ENCODE measurements around the gene HMGN5. TPM values are rescaled to one million over a fixed set of nuclear protein-coding genes. Genes with fewer than 3 reads are reported as not detected.

HMGN5 gene, protein sequence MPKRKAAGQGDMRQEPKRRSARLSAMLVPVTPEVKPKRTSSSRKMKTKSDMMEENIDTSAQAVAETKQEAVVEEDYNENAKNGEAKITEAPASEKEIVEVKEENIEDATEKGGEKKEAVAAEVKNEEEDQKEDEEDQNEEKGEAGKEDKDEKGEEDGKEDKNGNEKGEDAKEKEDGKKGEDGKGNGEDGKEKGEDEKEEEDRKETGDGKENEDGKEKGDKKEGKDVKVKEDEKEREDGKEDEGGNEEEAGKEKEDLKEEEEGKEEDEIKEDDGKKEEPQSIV
- 0.40 and 0.87 TPM in 2 replicates for total RNA-seq

DNA sequence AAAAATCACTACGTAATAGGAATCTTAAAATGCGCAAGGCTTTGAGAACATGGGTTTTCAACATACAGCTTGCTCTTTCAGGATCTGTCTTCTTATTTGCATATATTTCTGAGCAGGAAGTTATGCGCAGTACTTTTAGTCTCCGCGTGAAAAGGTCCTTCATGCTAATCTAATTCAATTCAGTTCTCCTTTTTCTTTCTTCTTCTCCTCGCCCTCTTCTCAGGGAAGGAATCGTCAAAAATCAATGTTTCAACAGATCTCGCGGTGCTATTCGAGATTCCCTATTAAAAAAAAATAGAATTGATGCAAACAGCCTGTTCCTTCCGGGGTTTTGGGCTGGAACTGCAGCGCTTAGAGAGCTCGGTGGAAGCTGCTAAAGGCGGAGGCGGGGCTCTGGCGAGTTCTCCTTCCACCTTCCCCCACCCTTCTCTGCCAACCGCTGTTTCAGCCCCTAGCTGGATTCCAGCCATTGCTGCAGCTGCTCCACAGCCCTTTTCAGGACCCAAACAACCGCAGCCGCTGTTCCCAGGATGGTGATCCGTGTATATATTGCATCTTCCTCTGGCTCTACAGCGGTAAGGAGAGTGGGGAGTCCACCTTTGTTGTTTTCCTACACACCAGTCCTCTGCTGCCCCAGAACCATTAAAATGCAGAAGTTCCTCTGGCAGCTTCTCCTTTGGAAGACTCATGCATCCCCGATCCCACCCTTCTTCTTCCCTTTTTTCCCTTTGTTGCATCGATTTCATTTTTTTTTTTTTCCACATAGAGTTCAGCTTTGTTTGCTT is at the start of gene HMGN5, which contains the start of gene SH3BGRL:
Gene HMGN5, minus strand, starts transcription at position 243 of the 785 bp plus-strand sequence. CDS start 80,364 bp downstream, outside the sequence.
Gene SH3BGRL, plus strand, starts transcription at position 432 of the 785 bp plus-strand sequence. Its CDS starts 99 bp downstream, at position 531.
- peak; percentile 69 to 87 for DNase-seq (ENCODE audit: low read depth in 2 of 2)

DNA sequence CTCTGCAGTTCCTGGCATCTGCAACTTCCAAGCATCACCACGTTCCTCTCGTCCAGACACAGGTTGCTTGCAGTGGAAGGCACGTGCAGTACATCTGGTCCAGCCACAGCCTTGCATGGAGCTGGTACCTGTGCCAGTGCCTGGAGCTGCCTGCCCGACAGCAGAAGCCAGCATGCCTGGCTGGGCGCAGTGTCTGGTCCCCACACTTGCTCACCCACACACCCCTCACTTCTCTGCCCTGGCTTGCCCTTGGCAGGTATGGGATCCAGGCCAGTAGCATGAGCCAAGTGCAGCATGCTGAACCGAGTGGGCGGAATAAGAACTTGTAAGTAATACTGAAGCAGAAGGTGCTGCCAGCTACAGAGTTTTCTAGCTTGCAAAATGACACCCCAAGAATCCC is 40.0 kb upstream of the HMGN5 start:
- DNase-seq (ENCODE audit: low read depth in 2 of 2) = no peak

DNA sequence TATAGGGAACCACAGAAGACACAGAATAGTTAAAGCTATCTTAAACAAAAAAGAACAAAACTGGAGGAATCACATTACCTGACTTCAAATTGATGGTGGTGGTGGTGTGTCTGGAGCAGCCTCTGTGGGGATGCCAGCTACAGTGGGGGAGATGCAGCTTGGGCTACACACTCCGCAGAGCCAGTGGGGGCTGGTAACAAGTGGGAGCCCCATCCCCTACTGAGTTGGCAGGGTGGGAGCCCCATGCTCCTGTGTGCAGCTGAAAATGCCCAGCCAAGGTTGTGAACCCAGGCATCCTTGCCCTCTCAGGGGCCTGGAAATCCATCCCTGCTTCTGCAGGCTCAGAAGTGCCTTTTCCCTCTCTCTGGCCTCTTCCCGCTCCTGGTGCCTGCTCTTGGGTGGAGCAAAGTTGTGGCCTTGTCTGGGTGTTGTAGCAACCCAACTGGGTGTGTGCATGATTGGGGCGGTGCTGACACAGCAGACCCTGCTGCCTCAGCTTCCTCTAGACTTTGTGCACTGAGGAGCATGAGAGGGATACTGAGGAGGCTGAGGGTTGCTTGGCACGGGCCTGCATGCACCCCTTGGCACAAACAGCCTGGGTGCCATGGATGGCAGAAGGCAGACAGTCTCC is 39.1 kb upstream of the HMGN5 start:
- DNase-seq (ENCODE audit: low read depth in 2 of 2) = no peak

DNA sequence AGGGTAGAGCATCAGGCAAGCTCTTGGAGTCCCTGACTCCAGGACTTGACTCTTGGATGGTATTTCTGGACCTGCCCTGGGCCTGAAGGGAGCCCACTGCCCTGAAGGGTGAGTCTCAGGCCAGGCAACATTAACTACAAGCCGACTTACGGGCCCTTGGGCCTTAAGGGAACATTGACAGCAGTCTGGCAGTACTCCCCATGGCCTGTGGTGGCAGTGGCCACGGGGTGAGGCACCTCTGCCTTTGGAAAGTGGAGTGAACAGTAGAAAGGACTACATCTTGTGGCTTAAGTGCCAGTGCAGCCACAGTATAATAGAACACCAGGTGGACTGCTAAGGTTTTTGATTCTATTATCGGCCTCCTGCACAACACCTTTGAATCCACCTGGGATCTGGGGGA is 36.5 kb upstream of the HMGN5 start:
- DNase-seq (ENCODE audit: low read depth in 2 of 2) = no peak

- DNase-seq (ENCODE audit: low read depth in 2 of 2) = no peak
These were observed 35.8 kb upstream of the HMGN5 start for GRCh38 chrX:81237516-81237915.

GRCh38 chrX:81232218-81232617 is 30.5 kb upstream of the HMGN5 start:
- no peak for DNase-seq (ENCODE audit: low read depth in 2 of 2)

- DNase-seq (ENCODE audit: low read depth in 2 of 2) = no peak
These were observed 29.8 kb upstream of the HMGN5 start for GRCh38 chrX:81231476-81231875.

DNA sequence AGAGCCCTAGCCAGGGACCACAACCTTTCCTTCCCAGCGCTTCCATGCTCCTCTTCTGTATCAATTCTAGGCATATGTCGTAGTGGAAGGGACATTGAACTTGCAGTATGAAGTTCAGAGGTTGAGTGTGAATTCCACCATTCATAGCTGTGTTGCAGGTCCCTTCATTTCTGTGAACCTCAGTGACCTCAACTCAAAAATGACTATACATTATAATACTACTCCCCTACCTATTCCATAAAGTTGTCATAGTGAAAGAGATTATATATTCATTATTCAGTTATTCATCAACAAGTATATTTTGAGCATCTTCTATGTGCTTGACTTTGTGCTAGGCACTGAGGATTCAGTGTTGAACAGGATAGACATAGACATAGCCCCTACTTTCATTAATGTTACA is 28.2 kb upstream of the HMGN5 start:
- no peak for DNase-seq (ENCODE audit: low read depth in 2 of 2)

DNA sequence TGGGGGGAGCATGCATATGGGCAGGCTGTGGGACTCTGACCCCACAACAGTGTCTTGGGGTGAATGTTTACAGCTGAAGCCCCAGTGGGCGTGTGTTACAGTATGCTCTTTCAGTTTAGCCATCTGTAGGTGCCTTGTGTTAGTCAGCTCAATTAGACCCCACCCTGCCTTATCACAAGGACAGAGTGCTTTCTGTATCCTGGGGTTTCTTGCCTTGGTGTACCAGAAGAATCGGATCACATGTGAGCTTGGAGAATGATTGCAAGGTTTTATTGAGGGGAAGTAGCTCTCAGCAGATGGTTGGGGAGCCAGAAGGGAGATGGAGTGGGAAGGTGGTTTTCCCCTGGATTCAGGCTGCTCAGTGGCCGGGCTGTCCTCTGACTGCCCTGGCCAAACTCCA is 27.5 kb upstream of the HMGN5 start:
- no peak for DNase-seq (ENCODE audit: low read depth in 2 of 2)

GRCh38 chrX:81215685-81216084 is 14.0 kb upstream of the HMGN5 start:
- no peak for DNase-seq (ENCODE audit: low read depth in 2 of 2)

GRCh38 chrX:81208916-81209315 is 7.2 kb upstream of the HMGN5 start:
- DNase-seq (ENCODE audit: low read depth in 2 of 2) = no peak

DNA sequence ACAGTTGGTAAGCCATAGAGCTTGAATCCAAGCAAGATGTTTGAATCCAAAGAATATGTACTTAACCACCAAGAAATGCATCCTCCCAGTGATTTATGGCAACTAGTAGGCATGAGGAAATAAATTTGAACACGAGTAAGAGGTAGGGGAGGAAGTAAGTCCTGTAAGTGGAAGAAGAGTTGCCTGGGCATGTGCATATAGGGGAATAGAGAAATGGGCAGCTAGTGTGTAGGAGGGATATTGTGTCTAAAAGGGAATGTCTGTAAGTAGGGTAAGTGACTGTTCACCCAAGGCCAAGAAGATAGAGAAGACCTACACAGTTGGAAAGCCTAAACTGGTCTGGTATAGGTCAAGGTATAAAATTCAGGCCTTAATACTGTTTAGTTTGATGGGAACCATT is 4.8 kb upstream of the HMGN5 start:
- DNase-seq (ENCODE audit: low read depth in 2 of 2) = no peak

GRCh38 chrX:81205551-81205950 is 3.8 kb upstream of the HMGN5 start:
- no peak for DNase-seq (ENCODE audit: low read depth in 2 of 2)

DNA sequence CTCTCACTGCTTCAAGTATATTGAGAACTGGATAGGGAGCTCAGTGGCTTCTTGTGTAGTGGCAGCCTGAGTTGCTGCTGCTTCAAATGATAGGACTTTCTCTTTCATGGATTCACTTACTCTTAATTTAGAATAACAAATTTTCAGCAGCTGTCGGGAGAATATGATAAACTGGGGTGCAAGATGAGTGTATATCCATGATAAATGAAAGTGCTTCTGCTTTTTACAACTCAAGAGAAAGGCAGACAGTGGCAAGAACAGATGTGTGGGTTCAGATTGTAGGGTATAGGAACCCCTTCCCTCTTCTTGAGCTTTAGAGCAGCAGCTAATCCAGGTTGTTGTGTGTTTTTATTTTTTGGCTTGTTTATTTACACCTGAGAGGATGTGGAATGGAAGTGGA is 1.2 kb upstream of the HMGN5 start:
- DNase-seq (ENCODE audit: low read depth in 2 of 2) = peak in 1 of 2 donors; percentile 1

GRCh38 chrX:81202456-81202819 is 725 bp upstream of the HMGN5 start:
- peak; percentile 11 for DNase-seq (ENCODE audit: low read depth in 2 of 2)

DNA sequence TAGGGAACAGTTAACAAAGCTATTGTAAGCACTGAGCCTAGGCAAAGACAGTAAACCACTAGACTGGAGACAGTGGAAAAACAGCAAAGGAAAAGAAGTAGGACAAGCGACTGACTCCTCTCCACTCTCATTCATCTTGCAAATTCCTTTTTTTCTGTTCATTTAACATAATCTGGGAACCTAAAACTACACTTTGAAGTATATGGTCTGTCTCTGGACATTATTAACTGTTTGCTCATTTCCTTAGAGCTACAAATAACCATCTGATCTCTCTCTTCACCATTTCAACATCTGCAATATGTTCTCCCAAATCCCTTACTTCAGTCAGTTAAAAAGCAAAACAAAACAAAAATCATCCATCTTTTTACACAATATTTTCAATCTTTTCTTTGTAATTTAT is 642 bp downstream of the HMGN5 start:
- peak in 1 of 2 donors; percentile 1 for DNase-seq (ENCODE audit: low read depth in 2 of 2)

- DNase-seq (ENCODE audit: low read depth in 2 of 2) = peak; percentile 71 to 74
These were observed 6.0 kb downstream of the HMGN5 start for GRCh38 chrX:81195712-81196111.

- no peak for DNase-seq (ENCODE audit: low read depth in 2 of 2)
These were observed 6.5 kb downstream of the HMGN5 start for GRCh38 chrX:81195259-81195658.

DNA sequence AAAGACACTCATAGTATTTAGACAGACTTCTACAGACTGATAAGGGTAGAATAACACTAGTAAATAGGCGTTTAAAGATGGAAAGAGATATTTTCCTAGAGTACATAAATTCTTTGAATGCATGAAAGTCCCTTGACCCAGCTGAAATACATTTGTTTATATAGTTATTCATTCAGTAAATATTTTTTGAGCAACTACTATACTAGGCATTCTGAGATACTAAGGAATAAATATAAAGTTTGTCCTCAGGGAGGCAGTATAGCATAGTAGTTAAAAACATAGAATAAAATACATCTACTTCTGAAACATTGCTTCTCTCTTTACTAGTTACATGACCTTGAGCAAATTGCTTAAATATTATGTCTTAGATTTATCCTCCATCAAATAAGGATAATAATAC is 27.4 kb downstream of the HMGN5 start:
- DNase-seq (ENCODE audit: low read depth in 2 of 2) = peak; percentile 23 to 36

DNA sequence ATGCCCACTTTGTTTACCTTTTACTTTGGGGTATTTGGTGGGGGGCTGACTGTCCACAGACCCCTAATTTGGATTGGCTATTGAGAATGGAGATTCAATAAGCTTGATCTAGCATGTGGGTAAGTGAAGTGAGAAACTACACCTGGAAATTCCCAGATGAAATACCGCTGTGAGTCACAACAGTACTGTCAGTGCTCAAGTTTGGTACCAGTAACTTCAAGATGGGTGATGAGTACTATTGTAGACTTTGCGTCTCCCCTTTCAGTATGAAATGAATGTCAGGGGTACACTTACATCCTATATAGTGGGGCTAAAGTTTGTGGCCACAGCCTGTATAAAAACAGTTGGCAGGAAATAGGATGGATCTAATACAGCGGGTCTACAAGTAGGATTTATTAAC is 33.3 kb downstream of the HMGN5 start:
- DNase-seq (ENCODE audit: low read depth in 2 of 2) = no peak

DNA sequence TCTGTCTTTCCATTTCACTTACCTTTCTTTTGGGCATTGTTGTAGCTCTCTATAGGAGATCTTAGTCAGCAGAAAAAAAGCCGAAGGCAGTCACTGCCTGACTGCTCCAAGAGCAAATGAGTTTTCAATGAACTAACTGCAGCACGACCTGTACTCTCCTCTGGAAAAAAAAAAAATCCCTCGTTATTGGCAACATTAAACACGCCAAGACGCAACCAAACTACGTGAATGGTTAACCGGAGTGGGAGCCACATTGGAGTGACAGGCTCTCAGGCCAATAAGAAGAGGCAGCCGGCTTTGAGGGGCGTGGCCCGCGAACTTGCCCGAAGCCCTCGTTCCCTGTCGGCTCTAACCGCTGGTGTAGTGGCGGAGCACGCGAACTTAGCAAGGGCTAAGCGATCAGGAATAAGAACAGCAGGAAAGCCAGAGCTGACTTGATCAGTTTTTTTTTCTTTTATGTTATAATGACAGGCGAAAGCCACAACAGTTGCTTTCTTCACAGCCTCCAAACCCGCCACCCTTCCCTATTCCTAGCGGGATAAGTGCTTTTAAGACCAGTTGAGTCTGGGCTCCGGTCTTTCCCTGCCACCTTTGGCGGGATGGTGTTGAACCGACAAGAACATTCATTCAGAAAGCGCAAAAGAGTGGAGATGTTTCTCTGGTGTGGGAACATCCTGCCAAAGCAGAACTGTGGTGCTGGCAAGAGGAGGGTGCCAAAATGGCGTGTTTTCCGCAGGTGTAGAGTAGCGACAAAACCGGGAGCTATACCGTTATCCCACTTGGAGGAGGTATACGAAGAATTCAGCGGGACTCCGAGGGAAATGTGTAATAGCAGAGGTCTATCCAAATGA is 80.0 kb downstream of the HMGN5 start:
- DNase-seq (ENCODE audit: low read depth in 2 of 2) = peak; percentile 94 to 95

Data from lung microvascular endothelial cell (primary cell).